ENCODE data around the gene DCAF17.

- TF ChIP-seq, protein P1, sequence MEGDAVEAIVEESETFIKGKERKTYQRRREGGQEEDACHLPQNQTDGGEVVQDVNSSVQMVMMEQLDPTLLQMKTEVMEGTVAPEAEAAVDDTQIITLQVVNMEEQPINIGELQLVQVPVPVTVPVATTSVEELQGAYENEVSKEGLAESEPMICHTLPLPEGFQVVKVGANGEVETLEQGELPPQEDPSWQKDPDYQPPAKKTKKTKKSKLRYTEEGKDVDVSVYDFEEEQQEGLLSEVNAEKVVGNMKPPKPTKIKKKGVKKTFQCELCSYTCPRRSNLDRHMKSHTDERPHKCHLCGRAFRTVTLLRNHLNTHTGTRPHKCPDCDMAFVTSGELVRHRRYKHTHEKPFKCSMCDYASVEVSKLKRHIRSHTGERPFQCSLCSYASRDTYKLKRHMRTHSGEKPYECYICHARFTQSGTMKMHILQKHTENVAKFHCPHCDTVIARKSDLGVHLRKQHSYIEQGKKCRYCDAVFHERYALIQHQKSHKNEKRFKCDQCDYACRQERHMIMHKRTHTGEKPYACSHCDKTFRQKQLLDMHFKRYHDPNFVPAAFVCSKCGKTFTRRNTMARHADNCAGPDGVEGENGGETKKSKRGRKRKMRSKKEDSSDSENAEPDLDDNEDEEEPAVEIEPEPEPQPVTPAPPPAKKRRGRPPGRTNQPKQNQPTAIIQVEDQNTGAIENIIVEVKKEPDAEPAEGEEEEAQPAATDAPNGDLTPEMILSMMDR (IDR thresholded peaks at IDR 0.05) = no peak
- TF ChIP-seq EZH2 (IDR thresholded peaks at IDR 0.05; ENCODE audit: borderline replicate concordance, insufficient read depth, low read depth, low read length, poor library complexity, severe bottlenecking) = no peak
Observed at GRCh38 chr2:171460537-171460936, 26.5 kb downstream of the DCAF17 start.
